Esophagus squamous epithelium (tissue), 4 donors: ENCODE measurements around the gene SKA2.

Experiments
- CTCF ChIP-seq, 6 experiments: fragments of 450-650 bp in 4 of 6; fragments of 200-600 bp in 2 of 6; sonication (generic) in 2 of 6; IDR thresholded peaks; one replicate each; pipeline ENCODE4 v1.5.1; 2016 to 2019; ENCODE audit warnings: antibody characterized with exemption in 6 of 6, mild to moderate bottlenecking in 4 of 6, moderate library complexity in 4 of 6
- POLR2A ChIP-seq, 4 donors: fragments of 450-650 bp; IDR thresholded peaks; one replicate each; pipeline ENCODE4 v1.6.1; 2017; ENCODE audit warnings: antibody characterized with exemption in 4 of 4, mild to moderate bottlenecking in 4 of 4, moderate library complexity in 3 of 4

GRCh38 chr17:59181481-59181880 is 26.5 kb upstream of the SKA2 start:
- TF ChIP-seq CTCF (IDR thresholded peaks at IDR 0.05) (no peak), POLR2A (IDR thresholded peaks at IDR 0.05) (no peak)
